GM19452 (cell line): ENCODE measurements around the gene LHX2.

Experiments used
- ATAC-seq: cut with Tn5 transposase; IDR thresholded peaks from one replicate; pipeline ENCODE4 v1.9.1; 2021; ENCODE audit not compliant: unreplicated experiment

The LHX2 gene

GRCh38 chr9:123998970-123999621 is 12.5 kb upstream of the LHX2 start:
- ATAC-seq: no peak

GRCh38 chr9:123999661-124000060 is 11.9 kb upstream of the LHX2 start:
- ATAC-seq: no peak

GRCh38 chr9:124000161-124000783 is 11.3 kb upstream of the LHX2 start:
- ATAC-seq: no peak

DNA sequence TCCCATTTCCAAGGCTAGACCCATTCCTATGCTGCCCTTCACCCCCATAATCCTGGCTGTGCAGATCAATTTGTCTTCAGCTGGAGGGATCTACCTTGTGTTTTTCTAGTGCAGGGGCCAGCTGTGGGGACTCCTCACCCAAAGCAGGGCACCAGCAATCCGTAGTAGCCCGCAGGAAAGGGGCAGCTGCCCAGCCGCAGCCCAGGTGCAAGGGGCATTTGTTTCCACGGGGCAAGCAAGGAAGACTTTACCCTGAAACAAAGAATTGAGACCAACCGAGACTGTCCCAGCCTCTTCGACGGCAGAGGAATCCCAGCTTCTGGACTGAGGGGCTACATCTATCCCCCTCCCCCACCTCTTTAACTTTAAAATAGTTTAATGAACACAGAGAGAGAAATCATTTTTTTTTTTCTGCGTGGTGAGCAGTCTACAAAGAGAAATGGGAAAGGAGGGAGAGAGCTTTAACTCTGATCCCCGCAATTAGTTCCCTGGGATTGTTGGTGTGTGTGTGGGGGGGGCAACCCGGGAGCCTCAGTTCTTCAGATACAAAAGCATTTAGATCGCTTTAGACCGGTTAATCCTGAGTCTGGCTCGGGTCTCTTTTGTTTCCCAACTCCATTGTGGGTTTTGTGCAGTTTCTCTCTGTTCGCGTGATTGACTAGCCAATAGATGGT is 10.6 kb upstream of the LHX2 start:
- no peak for ATAC-seq

GRCh38 chr9:124001458-124001799 is 10.1 kb upstream of the LHX2 start:
- no peak for ATAC-seq

DNA sequence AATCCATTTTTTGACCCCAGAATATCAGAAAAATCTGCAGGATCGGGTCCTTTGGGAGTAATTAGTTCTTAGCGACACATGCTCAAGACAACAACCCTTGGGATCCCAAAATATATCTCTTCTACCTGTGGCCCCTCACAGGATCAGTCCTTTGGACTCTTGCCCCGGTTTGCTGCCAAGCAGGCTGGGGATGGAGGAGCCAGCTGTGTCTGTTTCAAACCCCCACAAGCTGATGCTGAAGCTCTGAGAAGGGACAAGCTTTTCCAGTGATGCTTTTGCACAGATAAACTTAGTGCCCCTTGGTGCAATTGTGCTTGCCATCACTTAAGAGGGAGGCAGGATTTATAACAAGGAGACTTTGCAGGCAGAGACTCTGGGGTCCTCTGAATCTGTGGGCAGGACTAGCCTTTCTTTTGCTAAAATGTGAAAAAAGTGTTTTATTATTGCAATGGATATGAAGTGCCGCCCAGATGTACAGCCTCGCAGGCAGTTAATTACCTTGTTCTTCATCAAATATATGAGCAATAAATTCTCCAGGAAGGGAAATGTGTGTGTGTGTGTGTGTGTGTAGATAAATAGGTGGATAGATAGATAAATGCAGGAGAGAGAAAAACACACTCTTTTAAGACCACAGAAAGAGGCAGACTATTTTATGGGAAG is 9.6 kb upstream of the LHX2 start:
- no peak for ATAC-seq

DNA sequence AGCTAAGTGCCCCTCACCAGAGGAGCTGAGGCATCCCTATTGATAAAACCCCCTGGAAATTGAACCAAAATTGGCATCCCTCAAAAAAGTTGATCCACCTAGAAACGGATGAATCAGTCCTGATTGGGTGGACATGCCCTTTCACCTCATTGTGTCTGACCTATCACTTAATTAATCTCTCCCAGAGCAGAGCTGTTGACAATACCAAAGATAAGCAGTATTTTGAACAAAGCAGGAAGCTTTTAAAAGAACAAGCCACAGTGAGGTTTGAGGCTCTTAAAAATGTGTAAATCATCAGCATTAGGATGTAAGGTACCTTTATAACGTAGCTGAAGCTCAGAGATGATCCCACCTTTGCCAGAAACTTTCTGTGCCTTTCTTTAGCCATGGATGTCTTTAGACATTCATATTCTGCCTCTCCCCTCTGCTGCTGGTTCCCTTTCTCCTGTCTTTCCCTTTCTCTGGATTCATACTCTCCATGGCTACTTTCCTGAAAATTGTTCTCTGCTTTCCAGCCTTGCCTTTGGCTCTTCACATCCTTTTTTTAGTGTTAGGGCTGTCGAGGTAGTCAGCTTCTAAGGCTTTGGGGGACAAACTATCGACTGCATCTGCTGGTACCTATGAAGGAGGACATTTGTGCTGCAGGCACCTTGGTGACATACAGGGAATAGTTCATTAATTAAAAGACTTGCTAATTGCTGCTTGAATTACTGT is 7.8 kb upstream of the LHX2 start:
- ATAC-seq: no peak

DNA sequence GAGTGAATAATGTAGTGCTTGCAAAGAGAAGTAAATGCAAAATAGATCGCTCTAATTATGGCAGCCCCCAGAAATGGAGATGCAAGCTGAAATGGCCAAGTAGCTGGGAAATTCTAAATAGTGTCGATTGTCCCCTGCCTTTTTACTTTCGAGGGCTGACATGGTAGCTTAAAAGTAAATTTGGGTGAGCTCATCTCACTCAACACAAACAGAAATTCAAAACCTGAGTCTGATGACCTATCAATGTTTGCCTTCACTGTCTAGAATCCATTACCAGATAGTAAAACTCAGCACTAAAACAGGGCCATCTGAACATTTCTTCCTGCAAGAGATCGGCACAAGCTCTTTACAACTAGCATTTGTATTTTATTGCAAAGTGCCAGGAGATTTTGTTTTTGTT is 7.0 kb upstream of the LHX2 start:
- ATAC-seq: no peak

DNA sequence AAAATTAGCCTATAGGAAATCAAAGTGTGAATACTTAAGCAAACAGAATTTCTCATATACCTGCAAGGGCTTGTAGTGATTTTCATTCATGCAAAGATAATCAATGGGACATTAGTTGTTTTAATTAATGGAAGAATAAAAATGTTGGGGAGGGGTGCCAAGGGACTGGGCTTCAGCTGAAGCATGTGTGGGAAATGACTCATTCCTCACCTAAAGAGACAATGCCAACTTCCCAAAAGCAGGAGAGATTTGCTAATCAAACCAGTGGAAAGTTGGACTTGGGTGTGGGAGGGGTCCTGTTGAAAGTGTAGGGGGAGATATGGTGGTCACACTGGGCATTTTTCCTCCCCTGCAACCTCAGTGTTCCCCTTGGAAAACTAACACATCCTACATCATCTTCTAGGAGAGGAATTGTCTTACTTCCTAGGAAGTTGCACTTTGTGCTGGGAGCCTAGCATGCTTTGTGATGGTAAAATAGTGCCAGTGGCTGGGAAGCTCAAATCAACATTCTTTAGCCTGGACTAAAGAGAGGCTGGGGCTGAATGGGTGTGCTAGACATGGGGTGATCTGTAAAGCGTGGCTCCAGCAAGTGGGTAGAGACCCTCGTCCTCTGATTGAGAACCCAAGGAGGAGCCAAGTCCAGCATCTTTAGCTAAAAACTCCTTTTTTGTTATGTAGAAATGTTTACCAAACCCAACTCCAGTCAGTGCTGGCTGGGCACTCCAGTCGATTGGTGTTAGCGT is 6.4 kb upstream of the LHX2 start:
- no peak for ATAC-seq

- no peak for ATAC-seq
These were observed 4.9 kb upstream of the LHX2 start for GRCh38 chr9:124006448-124007361.

GRCh38 chr9:124007565-124008302 is 3.8 kb upstream of the LHX2 start:
- no peak for ATAC-seq

DNA sequence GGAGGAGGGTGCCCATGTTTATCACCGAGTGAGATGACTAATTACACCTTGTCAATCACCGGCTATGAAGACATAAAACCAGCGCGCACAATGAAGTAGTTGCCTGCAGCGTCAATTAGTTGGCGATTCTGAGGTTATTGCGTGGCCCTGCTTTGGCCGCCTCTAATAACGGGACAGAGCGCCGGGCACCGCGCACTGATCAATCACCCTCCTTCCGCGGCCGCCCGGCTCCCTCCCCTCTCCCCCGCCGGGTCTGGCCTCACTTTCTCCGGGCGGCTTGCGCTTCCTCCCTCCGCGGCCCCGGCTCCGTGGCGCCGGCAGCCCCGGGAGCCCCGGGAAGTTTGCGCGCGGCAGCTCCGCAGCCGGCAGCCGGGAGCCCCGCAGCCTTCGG is 3.3 kb upstream of the LHX2 start:
- ATAC-seq: no peak

DNA sequence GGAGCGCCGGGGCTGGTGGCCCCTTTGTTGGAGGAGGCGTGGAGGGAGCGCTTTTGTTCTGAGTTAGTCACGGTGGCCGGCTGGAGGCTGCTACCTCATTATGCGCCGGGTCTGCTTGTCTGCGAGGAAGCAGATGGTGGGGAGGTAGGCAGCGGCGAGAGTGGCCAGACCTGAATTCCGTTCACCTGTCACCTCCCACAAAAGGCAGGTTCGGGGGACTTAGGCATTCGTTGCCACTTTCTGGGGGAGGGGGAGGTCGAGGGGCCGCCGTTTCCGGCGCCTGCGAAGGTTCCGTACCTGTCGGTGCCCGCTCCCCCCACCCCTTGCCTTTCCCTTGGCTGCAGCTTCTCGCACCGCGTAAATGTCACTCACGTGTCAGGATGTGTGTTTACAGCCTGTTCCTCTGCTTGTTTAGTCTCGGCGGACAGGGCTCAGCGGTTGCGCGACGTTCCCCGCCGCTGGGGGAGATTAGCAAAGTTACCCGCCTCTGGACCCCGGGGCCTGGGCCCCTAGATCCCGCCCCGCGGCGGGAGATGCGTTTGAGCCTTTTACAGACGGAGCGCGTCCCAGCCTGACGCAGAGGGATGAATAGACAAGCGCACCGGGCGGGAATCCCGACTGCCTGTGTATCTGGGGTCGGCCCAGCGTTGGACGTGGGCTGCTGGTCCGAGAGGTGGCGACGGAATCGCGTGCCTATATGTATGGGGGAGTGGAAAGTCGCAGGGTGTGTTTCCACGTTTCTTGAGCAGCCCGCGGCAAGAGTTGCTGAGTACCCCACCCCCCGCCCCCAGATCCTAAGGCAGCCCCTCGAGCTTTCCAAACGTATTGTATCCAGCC is 2.7 kb upstream of the LHX2 start:
- no peak for ATAC-seq

DNA sequence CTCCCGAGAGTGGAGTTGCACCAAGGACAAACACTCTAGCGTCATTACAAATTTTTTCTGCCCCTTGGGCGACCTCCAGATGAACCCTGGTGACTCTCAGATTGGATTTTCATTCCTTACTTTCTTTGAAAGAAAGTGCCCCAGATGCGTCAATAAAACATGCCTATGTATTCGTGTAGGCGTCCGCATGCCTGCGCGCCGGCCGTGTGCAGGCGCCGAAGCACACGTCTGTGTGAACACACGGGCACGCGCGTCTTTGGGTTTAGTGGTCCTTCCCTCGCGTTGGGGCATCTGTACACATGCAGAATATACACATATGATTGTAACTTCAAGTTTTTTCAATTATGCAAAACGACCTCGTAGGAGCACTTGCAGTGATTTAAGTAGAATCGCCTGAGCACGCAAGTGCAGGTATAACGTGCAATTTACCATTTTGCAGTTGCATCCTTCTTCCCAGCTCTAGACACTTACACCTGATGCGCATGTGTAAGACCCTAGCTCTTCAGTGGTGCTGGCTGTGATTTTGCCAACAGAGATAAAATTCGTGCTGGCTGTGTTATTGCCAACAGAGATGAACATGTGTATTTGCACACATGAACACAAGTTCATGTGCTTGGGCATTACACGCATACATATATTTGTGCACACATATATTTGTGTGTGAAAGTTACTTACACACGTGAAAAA is 1.9 kb upstream of the LHX2 start:
- ATAC-seq: no peak

GRCh38 chr9:124010303-124010664 is 1.3 kb upstream of the LHX2 start:
- ATAC-seq: no peak

DNA sequence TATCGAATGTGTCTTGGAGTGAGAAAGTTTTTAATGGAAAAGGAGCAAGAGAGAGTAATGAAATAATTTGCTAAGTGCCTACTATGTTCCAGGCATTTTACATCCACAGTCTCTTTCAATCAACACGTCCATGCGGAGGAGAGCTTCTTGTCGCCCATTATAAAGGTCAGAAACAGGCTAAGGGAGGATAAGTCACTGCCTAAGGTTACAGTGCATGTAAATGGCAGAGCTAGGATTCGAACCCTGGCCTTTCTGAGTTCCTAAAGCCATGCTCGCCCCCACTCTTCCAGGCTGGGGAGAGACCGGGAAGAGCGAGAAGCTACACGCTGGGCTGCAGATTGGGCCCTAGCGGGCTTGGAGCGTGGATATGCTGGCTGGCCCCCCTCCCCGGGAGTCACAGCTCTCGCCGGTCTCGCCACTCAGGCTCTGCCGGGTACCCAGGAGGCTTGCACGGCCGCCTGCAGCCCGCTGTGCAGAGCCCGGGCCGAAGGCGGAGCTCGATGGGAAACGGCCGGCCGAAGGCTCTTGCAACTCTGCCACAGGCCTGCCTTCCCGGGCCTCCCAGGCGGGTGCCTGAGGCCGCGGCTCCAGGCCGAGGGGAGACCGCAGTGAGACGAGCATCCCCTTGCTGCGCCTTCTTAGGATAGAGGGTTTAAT is 775 bp upstream of the LHX2 start:
- no peak for ATAC-seq
